ENCODE results near the gene MRPL40.

DNA sequence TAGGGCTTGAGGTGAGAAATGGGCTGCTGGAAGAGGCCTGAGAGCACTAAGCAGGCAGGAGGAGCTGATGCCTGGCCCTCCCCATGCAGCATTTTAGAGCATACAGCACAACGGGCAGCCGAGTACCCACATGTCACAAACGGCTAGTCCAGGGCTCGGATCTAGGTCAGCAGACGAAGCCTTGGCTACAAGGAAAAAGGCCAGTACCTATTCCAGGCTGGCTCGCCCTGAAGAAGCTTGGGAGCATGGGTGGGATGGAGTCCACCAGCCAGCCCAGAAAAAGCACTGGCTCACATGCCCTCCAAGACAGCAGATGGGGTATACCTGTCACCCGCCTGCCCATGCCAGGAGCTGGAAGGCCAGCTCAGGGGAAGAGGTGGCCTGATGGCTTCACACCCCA is 37.1 kb downstream of the MRPL40 start:
- TF ChIP-seq, protein P1, sequence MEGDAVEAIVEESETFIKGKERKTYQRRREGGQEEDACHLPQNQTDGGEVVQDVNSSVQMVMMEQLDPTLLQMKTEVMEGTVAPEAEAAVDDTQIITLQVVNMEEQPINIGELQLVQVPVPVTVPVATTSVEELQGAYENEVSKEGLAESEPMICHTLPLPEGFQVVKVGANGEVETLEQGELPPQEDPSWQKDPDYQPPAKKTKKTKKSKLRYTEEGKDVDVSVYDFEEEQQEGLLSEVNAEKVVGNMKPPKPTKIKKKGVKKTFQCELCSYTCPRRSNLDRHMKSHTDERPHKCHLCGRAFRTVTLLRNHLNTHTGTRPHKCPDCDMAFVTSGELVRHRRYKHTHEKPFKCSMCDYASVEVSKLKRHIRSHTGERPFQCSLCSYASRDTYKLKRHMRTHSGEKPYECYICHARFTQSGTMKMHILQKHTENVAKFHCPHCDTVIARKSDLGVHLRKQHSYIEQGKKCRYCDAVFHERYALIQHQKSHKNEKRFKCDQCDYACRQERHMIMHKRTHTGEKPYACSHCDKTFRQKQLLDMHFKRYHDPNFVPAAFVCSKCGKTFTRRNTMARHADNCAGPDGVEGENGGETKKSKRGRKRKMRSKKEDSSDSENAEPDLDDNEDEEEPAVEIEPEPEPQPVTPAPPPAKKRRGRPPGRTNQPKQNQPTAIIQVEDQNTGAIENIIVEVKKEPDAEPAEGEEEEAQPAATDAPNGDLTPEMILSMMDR (conservative IDR thresholded peaks at IDR 0.05; ENCODE audit: low read length): no peak
- TF ChIP-seq EZH2phosphoT487 (IDR thresholded peaks at IDR 0.05; ENCODE audit: borderline replicate concordance): no peak

Measured in Loucy (cell line).